DND-41 (cell line): ENCODE results near the gene PIGC.

Experiments
- ATAC-seq: fragments of 200-7000 bp; cut with Tn5 transposase; 3 replicates; pipeline ENCODE4 v1.9.1; 2021; ENCODE audit warnings: low read depth; ENCODE audit not compliant: insufficient read depth
- DNase-seq: peaks from one replicate; pipeline ENCODE4 v3.0.0-alpha.2; 2020
- H2AFZ ChIP-seq: 2 replicates; pipeline ENCODE4 v1.6.0; 2012; ENCODE audit warnings: low read depth, low read length
- H3K27ac ChIP-seq: 2 replicates; pipeline ENCODE4 v1.5.1; 2012; ENCODE audit warnings: low read length, inconsistent platforms
- H3K27me3 ChIP-seq: fragments of 200-600 bp; sonication (generic); 2 replicates; pipeline ENCODE4 v1.6.0; 2012; ENCODE audit warnings: low read length, mild to moderate bottlenecking, inconsistent platforms; ENCODE audit not compliant: insufficient read depth, poor library complexity
- H3K36me3 ChIP-seq: 2 replicates; pipeline ENCODE4 v1.5.1; 2012; ENCODE audit warnings: low read length, inconsistent platforms; ENCODE audit not compliant: insufficient read depth
- H3K4me1 ChIP-seq: 2 replicates; pipeline ENCODE4 v1.5.1; 2012; ENCODE audit warnings: mild to moderate bottlenecking, low read length; ENCODE audit not compliant: insufficient read depth
- H3K4me2 ChIP-seq: 2 replicates; pipeline ENCODE4 v1.6.0; 2012; ENCODE audit warnings: mild to moderate bottlenecking, moderate library complexity, low read length, inconsistent platforms; ENCODE audit not compliant: insufficient read depth
- H3K4me3 ChIP-seq, 2 experiments: fragments of 200-600 bp in 1 of 2; shearing (Covaris generic) in 1 of 2; 2 replicates each; pipeline ENCODE4 v1.5.1; 2012 to 2016; ENCODE audit warnings: inconsistent platforms in 2 of 2, low read length in 2 of 2, mild to moderate bottlenecking in 2 of 2, low read depth in 1 of 2, moderate library complexity in 1 of 2
- H3K79me2 ChIP-seq: 2 replicates; pipeline ENCODE4 v1.6.0; 2012; ENCODE audit warnings: low read length, inconsistent platforms; ENCODE audit not compliant: insufficient read depth
- H3K9ac ChIP-seq: 2 replicates; pipeline ENCODE4 v1.6.0; 2012; ENCODE audit warnings: low read depth, mild to moderate bottlenecking, inconsistent platforms, low read length, moderate library complexity
- H3K9me3 ChIP-seq: 2 replicates; pipeline ENCODE4 v1.5.1; 2012; ENCODE audit warnings: low read length, moderate library complexity, mild to moderate bottlenecking, inconsistent platforms; ENCODE audit not compliant: insufficient read depth, severe bottlenecking
- H4K20me1 ChIP-seq: 2 replicates; pipeline ENCODE4 v1.6.0; 2012; ENCODE audit warnings: low read length; ENCODE audit not compliant: insufficient read depth
- EZH2 ChIP-seq: IDR thresholded peaks from 3 replicates; pipeline ENCODE4 v1.6.1; 2012; ENCODE audit warnings: borderline replicate concordance, low read depth, mild to moderate bottlenecking, moderate library complexity, low read length, inconsistent platforms; ENCODE audit not compliant: severe bottlenecking
- TF ChIP-seq, protein P1 (sequence below): IDR thresholded peaks from 2 replicates; pipeline ENCODE4 v1.5.1; 2012; ENCODE audit warnings: borderline replicate concordance, low read length, moderate library complexity, mild to moderate bottlenecking; ENCODE audit not compliant: poor library complexity, severe bottlenecking; ENCODE audit errors: extremely low read depth

Gene PIGC

DNA sequence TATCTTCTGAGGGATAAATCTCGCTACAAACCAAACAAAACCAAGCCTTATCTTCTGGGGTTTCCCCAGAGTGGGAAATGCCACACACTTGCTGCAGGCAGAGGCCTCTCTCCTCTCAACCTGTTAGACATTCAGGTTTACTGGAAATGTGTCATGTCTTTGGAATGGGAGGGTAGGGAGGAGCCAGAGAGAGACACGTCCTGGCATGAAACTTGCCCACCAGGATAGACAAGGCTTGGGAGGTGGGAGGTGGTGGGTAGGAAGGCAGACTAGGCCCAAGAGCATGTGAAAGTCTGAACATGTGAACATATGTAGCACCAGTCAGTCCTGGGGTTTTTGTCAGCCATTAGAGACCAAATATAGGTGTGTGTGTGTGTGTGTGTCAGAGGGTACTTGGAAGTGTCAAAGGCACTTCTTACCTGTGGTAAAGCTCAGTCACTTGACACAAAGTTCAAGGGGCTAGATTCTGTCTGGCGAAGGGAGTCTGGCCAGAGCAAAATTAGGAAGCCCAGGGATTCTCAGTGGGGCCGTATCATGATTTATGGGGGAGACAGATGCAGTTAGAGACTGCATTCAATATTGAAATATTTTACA is 32.4 kb upstream of the PIGC start:
- H4K20me1 ChIP-seq, result no peaks in the 10 kb centered on the region
- no peaks in the 10 kb centered on the region for H3K79me2 ChIP-seq
- no peaks in the 10 kb centered on the region for H3K9me3 ChIP-seq
- H3K4me2 ChIP-seq, result no peak overlapping the region
- no peak overlapping the region for H2AFZ ChIP-seq
- H3K36me3 ChIP-seq, result no peaks in the 10 kb centered on the region
- DNase-seq (no peak), ATAC-seq (no peak)
- H3K4me1 ChIP-seq, result peaks cover 14% of the 10 kb centered on the region
- no peak overlapping the region for H3K27ac ChIP-seq
- H3K27me3 ChIP-seq, result no peaks in the 10 kb centered on the region
- H3K4me3 ChIP-seq, result no peak overlapping the region
- H3K9ac ChIP-seq, result no peak overlapping the region
- TF ChIP-seq, protein P1, sequence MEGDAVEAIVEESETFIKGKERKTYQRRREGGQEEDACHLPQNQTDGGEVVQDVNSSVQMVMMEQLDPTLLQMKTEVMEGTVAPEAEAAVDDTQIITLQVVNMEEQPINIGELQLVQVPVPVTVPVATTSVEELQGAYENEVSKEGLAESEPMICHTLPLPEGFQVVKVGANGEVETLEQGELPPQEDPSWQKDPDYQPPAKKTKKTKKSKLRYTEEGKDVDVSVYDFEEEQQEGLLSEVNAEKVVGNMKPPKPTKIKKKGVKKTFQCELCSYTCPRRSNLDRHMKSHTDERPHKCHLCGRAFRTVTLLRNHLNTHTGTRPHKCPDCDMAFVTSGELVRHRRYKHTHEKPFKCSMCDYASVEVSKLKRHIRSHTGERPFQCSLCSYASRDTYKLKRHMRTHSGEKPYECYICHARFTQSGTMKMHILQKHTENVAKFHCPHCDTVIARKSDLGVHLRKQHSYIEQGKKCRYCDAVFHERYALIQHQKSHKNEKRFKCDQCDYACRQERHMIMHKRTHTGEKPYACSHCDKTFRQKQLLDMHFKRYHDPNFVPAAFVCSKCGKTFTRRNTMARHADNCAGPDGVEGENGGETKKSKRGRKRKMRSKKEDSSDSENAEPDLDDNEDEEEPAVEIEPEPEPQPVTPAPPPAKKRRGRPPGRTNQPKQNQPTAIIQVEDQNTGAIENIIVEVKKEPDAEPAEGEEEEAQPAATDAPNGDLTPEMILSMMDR, result no peak
- no peak for TF ChIP-seq EZH2

DNA sequence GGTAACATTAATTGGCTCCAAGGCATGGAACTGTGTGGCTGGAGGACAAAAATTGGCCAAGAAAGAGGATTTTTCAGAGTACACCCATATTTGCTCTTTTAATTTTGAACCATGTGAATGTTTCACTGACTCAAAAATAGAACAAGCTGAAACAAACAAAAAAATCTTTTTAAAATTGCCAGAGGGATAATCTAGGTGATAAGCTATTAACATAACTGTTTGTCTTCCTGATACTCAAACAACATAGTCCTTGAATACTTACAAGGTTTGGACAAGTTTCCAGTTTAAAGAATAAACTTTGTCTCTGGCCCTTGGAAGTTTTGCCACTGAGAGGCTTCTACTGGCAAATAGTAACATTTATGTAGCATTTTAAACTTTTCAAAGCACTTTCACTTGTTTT is 30.0 kb upstream of the PIGC start:
- TF ChIP-seq, protein P1, result no peak
- no peak for TF ChIP-seq EZH2
- Histone ChIP-seq H2AFZ (no peak overlapping the region), H3K4me2 (no peak overlapping the region), H4K20me1 (no peaks in the 10 kb centered on the region), H3K9ac (no peak overlapping the region), H3K9me3 (no peaks in the 10 kb centered on the region), H3K79me2 (no peaks in the 10 kb centered on the region), H3K27ac (no peak overlapping the region), H3K4me3 (no peak overlapping the region), H3K36me3 (no peaks in the 10 kb centered on the region), H3K4me1 (no peaks in the 10 kb centered on the region), H3K27me3 (no peaks in the 10 kb centered on the region)
- no peak for DNase-seq
- ATAC-seq, result no peak

DNA sequence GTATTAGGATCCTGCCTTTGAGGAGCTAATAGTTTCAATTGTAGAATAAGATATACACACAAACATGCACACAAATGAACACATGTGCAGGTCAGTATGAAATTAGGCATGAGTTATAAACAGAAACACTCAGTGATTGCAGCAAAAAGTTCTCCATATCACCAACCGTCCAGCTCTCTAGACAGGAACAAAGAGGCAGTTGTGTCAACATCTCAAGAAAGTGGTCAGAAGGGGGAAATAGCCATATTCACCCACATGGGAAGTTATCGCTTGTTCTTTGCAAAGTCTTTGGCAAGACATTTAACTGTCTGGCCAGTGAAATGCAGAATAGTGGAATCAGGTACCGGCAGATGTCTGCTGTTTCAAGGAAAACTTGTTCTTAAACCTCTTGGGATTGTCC is 29.4 kb upstream of the PIGC start:
- H3K4me3 ChIP-seq, result no peak overlapping the region
- no peak overlapping the region for H3K9ac ChIP-seq
- ATAC-seq, result no peak
- H2AFZ ChIP-seq, result no peak overlapping the region
- no peaks in the 10 kb centered on the region for H3K4me1 ChIP-seq
- no peaks in the 10 kb centered on the region for H3K79me2 ChIP-seq
- H3K4me2 ChIP-seq, result no peak overlapping the region
- TF ChIP-seq, protein P1, result no peak
- TF ChIP-seq EZH2, result no peak
- H4K20me1 ChIP-seq, result no peaks in the 10 kb centered on the region
- no peaks in the 10 kb centered on the region for H3K9me3 ChIP-seq
- H3K27ac ChIP-seq, result no peak overlapping the region
- no peaks in the 10 kb centered on the region for H3K27me3 ChIP-seq
- H3K36me3 ChIP-seq, result no peaks in the 10 kb centered on the region
- DNase-seq, result no peak

DNA sequence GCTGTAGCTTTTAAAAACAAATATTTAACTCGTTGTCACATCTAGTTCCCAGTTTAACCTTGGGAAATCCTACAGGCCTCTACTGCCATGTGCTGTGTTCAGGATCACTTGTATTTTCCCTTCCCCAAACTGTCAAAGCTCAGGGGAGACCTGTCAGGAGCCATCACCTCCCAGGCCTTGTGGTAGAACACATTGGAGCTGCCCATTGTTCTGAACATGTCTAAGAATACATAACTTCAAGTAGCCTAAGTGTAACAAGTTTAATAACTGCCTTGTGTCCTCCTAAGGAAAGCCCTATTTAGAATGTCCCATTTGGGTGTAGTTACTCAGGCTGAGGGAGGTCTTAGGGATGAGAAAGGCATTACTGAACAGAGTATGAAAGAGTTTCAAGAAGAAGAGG is 28.6 kb upstream of the PIGC start:
- no peaks in the 10 kb centered on the region for H3K4me1 ChIP-seq
- H4K20me1 ChIP-seq, result no peaks in the 10 kb centered on the region
- no peak overlapping the region for H3K4me2 ChIP-seq
- H3K9ac ChIP-seq, result no peak overlapping the region
- no peaks in the 10 kb centered on the region for H3K36me3 ChIP-seq
- H3K27me3 ChIP-seq, result no peaks in the 10 kb centered on the region
- H3K9me3 ChIP-seq, result no peaks in the 10 kb centered on the region
- no peak overlapping the region for H3K27ac ChIP-seq
- H3K79me2 ChIP-seq, result no peaks in the 10 kb centered on the region
- no peak overlapping the region for H2AFZ ChIP-seq
- H3K4me3 ChIP-seq, result no peak overlapping the region
- no peak for TF ChIP-seq EZH2
- TF ChIP-seq, protein P1, result no peak
- DNase-seq (no peak), ATAC-seq (no peak)
